HG02678 (cell line): ENCODE results near the gene ROCK2.

Experiments used
- ATAC-seq: cut with Tn5 transposase; IDR thresholded peaks from one replicate; pipeline ENCODE4 v1.9.1; 2021; ENCODE audit warnings: mild to moderate bottlenecking, moderate library complexity; ENCODE audit not compliant: unreplicated experiment

The ROCK2 gene

GRCh38 chr2:11312770-11313471 is 31.5 kb downstream of the ROCK2 start:
- no peak for ATAC-seq

- no peak for ATAC-seq
Observed at GRCh38 chr2:11311543-11311942, 32.9 kb downstream of the ROCK2 start.

GRCh38 chr2:11310212-11310611 is 34.2 kb downstream of the ROCK2 start:
- ATAC-seq = no peak

- no peak for ATAC-seq
Observed at GRCh38 chr2:11309706-11310105, 34.7 kb downstream of the ROCK2 start.

- no peak for ATAC-seq
Observed at GRCh38 chr2:11307764-11308415, 36.5 kb downstream of the ROCK2 start.

GRCh38 chr2:11305958-11306357 is 38.5 kb downstream of the ROCK2 start:
- ATAC-seq = no peak

- ATAC-seq = no peak
Observed at GRCh38 chr2:11305338-11305737, 39.1 kb downstream of the ROCK2 start.

GRCh38 chr2:11304476-11304875 is 40.0 kb downstream of the ROCK2 start:
- no peak for ATAC-seq

GRCh38 chr2:11303290-11304013 is 41.0 kb downstream of the ROCK2 start:
- ATAC-seq = no peak

- no peak for ATAC-seq
Observed at GRCh38 chr2:11299439-11299838, 45.0 kb downstream of the ROCK2 start.

- no peak for ATAC-seq
Observed at GRCh38 chr2:11298592-11298991, 45.8 kb downstream of the ROCK2 start.

GRCh38 chr2:11296401-11296800 is 48.0 kb downstream of the ROCK2 start:
- ATAC-seq = no peak

- ATAC-seq = no peak
Observed at GRCh38 chr2:11292464-11293255, 51.8 kb downstream of the ROCK2 start.

GRCh38 chr2:11290713-11291112 is 53.7 kb downstream of the ROCK2 start:
- ATAC-seq = no peak

GRCh38 chr2:11290211-11290610 is 54.2 kb downstream of the ROCK2 start:
- ATAC-seq = no peak

GRCh38 chr2:11288431-11288830 is 56.0 kb downstream of the ROCK2 start:
- ATAC-seq = no peak

GRCh38 chr2:11286749-11287148 is 57.7 kb downstream of the ROCK2 start:
- no peak for ATAC-seq

- no peak for ATAC-seq
Observed at GRCh38 chr2:11286323-11286722, 58.1 kb downstream of the ROCK2 start.

GRCh38 chr2:11285499-11285898 is 58.9 kb downstream of the ROCK2 start:
- ATAC-seq = no peak

- no peak for ATAC-seq
Observed at GRCh38 chr2:11281186-11281585, 63.2 kb downstream of the ROCK2 start.

- no peak for ATAC-seq
Observed at GRCh38 chr2:11280713-11281112, 63.7 kb downstream of the ROCK2 start.
